MM.1S (cell line): ENCODE data around the gene RASGEF1C.

Source experiments
- EZH2 ChIP-seq: fragments of 300-600 bp; sonication (generic); optimal IDR thresholded peaks from 2 replicates; pipeline ENCODE3; 2017; ENCODE audit warnings: low read depth, mild to moderate bottlenecking, antibody characterized with exemption, low read length, mixed read lengths
- EZH2phosphoT487 ChIP-seq: fragments of 300-600 bp; sonication (generic); IDR thresholded peaks from 2 replicates; pipeline ENCODE4 v1.6.1; 2018; ENCODE audit warnings: antibody characterized with exemption, low read length
- TF ChIP-seq, protein P1 (sequence below): fragments of 300-600 bp; sonication (generic); IDR thresholded peaks from 2 replicates; pipeline ENCODE4 v1.5.1; 2016; ENCODE audit warnings: antibody characterized with exemption, low read length, mixed read lengths

DNA sequence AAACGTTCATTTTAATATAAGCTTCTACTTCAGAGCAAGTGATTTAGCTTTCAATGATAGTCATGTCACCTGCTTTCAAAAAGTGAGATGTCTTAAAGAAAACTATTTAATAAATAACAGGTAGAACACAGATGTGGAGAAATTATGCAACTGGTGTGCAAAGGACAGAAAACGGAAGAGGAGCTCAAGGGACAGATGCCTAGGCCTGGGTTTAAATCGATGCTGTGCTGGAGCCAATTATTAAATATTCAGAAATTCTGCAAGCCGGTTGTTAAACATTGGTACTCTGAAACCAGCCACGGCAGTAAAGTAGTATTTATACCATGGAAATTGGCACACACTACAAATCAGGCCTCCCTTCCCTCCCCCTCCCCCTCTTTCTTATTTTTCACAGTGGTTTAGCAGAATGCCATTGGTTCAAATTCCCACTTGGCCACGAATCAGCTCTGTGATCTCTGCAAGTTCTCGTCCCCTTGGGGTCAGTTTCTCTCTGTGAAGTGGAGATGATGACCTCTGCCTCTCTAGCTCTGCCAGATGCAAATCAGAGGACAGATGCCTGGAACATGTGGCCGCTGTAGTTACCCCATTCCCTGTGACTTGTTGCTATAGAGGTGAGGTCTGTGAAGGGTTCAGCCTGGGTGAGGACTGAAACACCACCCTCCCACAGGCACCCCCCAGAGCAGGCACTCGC, 131.3 kb downstream of the RASGEF1C start:
- TF ChIP-seq, protein P1, sequence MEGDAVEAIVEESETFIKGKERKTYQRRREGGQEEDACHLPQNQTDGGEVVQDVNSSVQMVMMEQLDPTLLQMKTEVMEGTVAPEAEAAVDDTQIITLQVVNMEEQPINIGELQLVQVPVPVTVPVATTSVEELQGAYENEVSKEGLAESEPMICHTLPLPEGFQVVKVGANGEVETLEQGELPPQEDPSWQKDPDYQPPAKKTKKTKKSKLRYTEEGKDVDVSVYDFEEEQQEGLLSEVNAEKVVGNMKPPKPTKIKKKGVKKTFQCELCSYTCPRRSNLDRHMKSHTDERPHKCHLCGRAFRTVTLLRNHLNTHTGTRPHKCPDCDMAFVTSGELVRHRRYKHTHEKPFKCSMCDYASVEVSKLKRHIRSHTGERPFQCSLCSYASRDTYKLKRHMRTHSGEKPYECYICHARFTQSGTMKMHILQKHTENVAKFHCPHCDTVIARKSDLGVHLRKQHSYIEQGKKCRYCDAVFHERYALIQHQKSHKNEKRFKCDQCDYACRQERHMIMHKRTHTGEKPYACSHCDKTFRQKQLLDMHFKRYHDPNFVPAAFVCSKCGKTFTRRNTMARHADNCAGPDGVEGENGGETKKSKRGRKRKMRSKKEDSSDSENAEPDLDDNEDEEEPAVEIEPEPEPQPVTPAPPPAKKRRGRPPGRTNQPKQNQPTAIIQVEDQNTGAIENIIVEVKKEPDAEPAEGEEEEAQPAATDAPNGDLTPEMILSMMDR: no peak
- TF ChIP-seq EZH2 (no peak), EZH2phosphoT487 (no peak)
